HK-2 (cell line): ENCODE measurements around the gene CAMKK1.

ENCODE experiments used
- DNase-seq: peaks from one replicate; pipeline ENCODE4 v3.0.0-alpha.2; 2018; ENCODE audit not compliant: unreplicated experiment

The CAMKK1 gene

DNA sequence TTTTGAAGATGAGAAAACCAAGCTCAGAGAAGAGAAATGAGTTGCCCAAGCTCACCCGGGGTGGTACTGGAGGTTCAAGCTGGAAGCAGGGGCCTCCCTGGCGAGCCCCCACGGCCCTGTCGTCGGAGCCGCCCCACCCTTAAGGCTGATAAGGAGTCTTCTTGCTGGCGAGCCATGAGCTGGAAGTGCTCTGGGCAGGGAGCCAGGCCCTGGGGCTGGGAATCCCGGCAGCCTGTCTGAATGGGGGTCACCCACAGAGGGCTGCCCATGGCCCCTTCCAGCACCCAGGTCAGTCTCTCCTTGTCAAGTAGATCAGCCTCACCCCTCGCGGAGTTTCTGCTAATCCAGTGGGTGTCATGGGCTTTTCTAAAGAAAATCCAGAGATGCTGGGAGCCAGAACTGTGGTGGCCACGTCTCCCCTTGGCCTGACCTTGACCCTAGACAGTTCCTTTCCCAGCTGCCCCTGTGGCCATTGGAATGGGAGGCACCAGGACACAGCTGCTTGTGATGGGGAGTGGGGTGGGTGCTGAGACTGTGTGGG lies 24.6 kb upstream of the CAMKK1 start:
- no peak for DNase-seq

- no peak for DNase-seq
Observed at GRCh38 chr17:3916825-3917224, 24.0 kb upstream of the CAMKK1 start.

DNA sequence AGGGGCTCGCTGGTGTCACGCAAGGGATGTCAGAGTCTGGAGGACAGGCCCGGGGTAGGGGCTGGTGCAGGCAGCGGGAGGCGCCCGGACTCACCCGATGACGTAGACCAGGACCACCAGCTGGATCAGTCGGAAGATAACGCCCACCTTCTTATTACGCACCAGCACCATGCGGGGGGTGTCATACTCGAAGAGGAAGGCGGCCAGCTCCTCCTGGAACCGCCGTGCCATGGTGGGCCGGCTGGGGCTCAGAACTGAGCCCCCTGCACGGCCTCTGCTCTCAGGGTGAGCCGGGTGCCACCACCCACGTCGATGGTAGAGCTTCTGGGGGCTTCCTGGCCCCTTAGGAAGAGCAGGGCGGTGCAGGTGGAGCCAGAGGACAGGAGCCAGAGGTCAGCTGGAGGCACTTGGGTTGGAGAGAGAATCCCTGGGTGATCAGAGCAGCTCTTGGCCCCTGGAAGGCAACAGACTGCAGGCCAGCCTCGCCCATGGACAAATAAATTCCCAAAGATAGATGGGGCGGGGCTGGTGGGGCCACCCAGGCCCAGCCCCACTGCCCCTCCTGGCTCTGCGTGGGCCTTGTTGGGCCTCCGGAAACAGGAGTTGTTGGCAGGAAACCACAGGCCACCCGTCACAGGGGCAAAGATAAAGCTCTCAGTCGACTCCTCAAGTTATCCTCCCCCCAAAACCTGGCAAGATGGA lies 23.3 kb upstream of the CAMKK1 start, which contains the start of gene P2RX1:
TSS of gene P2RX1 (minus strand) at position 471 of the 702 bp plus-strand sequence. CDS start at position 231, 240 bp downstream.
- no peak for DNase-seq

DNA sequence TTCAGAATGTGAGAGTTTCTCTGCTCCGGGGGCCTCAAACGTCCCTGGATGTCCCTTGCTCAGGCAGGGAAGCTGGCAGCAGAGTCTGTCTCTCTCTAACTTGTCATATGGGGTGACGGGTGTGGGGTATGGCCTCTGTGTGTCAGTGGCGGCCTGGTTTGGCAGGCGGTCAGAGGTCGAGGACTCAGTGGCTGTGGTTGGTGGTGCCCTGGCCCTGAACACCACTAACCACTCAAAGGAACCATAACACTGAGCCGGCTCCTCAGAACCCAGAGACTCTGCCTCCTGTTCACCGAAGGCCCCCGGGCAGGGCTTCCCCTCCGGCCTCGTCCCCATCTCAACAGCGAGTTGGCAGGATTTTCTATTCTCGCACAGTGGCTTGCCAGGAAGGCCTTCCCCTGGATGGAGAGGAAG lies 22.7 kb upstream of the CAMKK1 start:
- no peak for DNase-seq

- no peak for DNase-seq
Observed at GRCh38 chr17:3914312-3914670, 21.4 kb upstream of the CAMKK1 start.

DNA sequence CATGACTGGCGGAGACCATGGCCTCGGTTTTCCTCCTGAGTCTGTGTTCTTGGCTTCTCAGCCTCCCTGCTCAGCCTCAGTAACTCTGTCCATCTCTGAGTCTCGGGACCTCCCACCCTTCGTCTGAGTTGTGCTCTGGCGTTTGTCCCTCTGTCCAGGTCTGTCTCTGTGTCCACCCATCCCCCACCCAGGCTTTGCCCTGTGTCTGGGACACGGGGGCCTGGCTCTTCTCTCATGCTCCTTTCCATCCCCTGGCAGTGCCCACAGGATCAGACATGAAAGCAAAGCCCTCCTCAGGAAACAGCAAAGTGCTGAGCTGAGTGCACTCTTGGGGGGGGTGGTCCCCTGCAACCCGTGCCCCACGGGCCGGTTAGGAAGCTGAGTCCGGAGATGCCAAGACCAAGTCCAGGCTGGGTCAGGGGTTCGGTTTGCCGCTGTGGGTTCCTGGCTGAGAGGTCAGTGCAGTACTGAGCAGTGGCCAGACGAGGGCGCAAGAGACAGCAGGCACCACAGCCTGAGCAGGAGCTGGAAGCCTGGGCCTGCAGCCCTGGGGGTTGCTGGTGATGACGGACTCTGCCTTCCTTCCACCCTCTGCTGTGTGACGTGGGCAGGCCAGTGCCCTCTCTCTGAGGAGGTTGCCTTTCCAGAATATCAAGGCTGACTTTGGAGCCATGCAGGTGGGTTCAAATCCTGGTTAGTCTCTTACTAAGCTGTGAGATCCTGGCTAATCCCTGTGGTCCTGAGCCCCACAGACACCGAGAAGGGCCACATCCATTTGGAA lies 20.9 kb upstream of the CAMKK1 start:
- peak; percentile 79 for DNase-seq

- DNase-seq = no peak
Observed at GRCh38 chr17:3912827-3913226, 20.0 kb upstream of the CAMKK1 start.

DNA sequence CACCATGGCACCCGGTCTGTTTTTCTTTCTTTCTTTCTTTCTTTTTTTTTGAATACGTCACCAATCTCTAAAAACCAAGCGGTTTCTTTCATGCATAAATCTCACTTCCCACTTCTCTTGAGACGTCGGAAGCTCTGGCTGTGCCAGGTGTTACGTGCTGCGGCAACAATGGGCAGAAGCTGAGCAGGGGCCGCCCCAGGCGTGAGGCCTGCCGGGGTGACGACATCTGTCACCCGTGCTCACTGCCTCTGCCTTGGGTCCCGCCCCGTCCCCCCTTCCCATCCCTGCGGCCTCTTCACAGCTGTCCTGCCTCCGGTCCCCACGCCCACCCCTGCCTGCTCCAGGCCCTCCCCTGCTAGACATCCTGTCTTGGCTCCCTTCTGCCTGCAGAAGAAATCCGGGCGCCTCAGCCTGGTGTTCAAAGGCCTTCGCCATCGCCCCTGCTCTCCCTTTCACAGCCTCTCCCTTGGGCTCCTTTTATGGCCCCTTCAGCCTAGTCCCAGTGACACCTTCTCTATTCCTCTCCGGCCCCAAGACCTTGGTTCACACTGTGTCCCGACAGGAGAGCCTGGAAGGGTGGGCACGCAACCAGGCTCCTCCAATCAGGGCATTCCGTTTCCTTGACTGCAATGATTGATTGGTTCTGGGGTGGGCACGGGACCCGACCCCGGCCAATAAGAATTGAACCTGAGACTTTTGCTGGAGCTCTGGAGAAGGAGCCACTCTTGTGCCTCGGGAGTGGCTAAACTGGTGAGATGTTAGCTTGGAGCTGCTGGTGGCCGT lies 18.6 kb upstream of the CAMKK1 start:
- DNase-seq = no peak

DNA sequence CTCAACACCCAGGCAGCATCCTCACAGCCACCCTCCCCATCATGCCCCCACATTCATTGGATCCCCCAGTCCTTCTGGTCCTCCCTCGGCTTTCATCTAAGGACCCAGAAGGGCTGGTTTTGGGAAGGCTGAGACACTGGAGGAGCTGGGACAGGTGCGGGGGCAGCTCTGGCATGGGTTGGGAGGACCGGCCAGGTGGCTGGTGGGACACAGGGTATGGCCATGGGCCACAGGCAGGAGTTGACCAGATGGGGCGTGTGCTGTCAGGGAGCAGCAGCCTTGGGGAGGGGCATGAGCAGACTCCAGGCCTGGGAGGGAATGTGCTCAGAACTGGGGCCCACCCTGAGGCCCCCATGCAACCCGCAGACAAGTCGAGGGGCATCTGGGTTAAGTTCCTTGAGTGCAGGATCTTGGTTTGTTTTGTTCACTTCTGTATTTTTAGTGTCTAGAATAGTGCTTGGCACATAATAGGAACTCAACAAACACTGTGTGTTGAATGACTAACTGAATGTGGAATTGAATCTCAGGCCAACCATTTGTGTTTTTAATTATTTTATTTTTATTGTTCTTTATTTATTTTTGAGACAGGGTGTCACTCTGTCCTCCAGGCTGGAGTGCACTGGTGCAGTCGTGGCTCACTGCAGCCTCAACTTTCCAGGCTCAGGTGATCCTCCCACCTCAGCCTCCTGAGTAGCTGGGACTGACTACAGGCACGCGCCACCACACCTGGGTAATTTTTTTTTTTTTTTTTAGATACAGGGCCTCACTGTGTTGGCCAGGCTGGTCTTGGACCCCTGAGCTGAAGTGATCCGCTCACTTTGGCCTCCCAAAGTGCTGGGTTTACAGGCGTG lies 17.8 kb upstream of the CAMKK1 start:
- no peak for DNase-seq

- no peak for DNase-seq
Observed at GRCh38 chr17:3909257-3909656, 16.4 kb upstream of the CAMKK1 start.

DNA sequence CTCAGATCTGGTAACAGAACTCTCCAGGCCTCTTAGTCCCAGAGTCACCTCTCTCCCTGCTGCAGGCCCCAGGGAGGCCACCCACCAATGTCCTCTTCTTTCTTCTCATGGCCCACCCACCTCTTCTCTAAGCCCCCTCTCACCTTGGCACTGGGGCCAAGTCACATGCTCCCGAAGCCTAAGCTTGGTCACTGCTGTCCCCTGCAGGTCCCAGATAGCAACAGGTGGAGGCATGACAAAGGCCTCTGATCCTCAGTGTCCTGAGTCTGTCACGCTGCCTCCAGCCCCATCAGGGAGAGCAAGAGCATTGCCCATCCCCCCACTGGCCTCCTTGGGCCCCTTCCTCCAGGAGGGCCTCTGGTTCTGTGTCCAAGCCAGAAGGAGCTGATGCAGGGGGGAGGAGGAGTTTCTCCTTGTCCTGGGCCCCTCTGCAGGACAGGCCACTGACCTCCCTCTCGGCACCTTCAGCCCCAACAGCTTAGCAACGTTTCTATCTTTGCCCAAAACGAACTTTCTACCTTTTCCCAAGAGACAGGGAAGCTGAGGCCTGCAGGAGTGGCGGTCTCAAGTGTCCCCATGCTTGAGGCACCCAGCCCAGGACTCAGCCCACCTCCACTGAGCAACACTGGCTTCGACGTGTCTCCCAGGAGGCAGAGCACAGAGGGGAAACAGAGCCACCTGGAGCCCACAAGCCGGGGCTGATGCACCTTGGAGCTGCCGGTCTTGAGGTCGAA lies 14.8 kb upstream of the CAMKK1 start:
- DNase-seq = no peak

DNA sequence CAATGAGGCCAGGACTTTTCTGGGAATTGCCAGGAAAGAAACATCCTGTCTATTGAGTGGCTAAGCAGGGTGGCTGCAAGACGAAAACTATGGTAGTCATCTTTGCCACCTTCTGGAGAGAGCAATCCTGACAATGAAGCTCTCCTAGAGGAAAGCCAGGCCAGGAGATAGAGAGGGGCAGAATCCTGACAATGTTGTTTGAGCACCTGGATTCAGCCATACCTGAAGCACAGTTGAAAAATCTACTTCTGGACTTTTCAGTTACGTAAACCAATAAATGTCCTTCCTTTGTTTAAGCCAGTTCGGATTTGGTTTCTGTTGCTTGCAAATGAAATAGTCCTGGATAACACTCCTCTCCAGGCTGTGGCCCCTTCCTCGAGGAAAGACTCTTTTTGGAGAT lies 14.0 kb upstream of the CAMKK1 start:
- no peak for DNase-seq

GRCh38 chr17:3905017-3905520 lies 12.2 kb upstream of the CAMKK1 start:
- DNase-seq = no peak

GRCh38 chr17:3904501-3904900 lies 11.6 kb upstream of the CAMKK1 start:
- DNase-seq = no peak

- DNase-seq = no peak
Observed at GRCh38 chr17:3903881-3904290, 11.0 kb upstream of the CAMKK1 start.

- no peak for DNase-seq
Observed at GRCh38 chr17:3903051-3903825, 10.4 kb upstream of the CAMKK1 start.

DNA sequence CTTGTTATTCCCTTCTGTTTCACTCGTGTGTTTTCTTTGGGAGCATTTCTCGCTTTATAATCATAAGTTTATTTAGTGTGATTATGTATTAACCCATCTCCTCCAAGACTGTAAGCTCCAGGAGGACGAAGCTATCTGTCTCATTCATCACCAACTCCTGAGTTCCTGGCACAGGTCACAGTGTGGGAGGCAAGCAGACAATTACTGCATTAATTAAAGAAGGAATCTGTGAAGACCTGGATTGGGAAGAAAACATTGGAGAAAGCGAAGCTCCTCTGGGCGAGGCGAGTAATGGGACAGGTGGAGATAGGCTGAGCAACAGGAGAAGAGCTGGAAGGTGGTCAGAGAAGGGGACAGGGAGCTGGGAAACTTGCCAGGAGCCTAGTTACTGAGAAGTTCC lies 7.8 kb upstream of the CAMKK1 start:
- no peak for DNase-seq

DNA sequence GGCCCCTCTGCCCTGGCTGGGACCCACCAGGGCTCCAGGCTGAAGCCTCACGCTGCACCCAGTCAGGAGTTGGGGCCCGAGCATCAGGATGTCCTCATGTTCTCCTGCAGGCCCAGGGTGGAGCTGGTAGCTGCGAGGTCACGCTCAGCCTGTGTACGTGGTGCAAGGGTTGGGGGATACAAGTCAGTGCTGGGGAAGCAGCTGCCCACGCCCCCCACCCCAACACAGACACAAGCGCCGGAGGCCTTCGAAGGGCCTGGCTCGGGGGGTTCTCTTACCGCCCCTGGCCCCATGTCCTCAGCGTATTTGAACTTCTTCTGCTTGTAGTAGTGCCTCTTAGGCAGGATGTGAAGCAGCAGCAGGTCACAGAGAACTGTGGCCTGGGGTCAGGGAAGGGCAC lies 4.9 kb upstream of the CAMKK1 start:
- DNase-seq = no peak

DNA sequence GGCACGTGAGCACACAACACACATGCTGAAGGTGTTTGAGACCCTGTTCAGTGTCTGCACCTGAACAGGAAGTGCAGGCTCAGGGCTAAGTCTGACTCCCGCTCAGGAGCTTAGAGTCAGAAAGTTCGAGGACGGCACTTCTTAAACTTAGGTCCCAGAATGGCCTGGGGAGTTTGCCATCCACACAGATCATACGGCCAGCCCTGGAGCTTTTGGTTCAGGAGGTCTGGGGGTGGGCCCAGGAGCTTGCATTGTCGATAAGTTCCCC lies 4.0 kb upstream of the CAMKK1 start:
- DNase-seq = no peak
